Naive thymus-derived CD4-positive, alpha-beta T cell (primary cell): Measurements from ENCODE around the gene CROT. TPM values are rescaled to one million over a fixed set of nuclear protein-coding genes. Genes with fewer than 3 reads are reported as not detected.

Experiments
- polyA plus RNA-seq, 2 donors: library from polyadenylated mRNA; unstranded; fragments of 300-500 nt; fragmentation: Illumina TruSeq; gene quantifications; one replicate each; pipeline ENCODE4 v1.2.3, GENCODE V29; 2021
- total RNA-seq, 6 experiments: library from RNA in 5 of 6; stranded (reverse) in 5 of 6; gene quantifications; 1 replicate in 5 of 6; 2 replicates in 1 of 6; pipeline ENCODE4 v1.2.3 and lab custom pipeline; 2021 to 2026

CROT gene
- total and polyA plus RNA-seq, 7 experiments from 2014 or later = 5.6 to 15.2 (median 9.1) TPM

Other genes with a start within 250 kb of the CROT start
- gene DMTF1, start 193.2 kb upstream of the CROT start, total RNA-seq = 100 to 1,000 TPM; 118 to 159 (median 131) TPM
- gene DMTF1, start 193.2 kb upstream of the CROT start, polyA plus RNA-seq = 10 to 100 TPM; 33.9 to 36.2 TPM
- 100 to 1,000 TPM in 4 of 5 experiments, 10 to 100 TPM in 1; 50.0 to 153 (median 125) TPM for gene TMEM243, start 125.9 kb upstream of the CROT start, total RNA-seq
- gene TMEM243, start 125.9 kb upstream of the CROT start, polyA plus RNA-seq = 100 to 1,000 TPM in 1 of 2 donors, 10 to 100 TPM in 1; 81.3 to 111 TPM
- 1 to 10 TPM in 1 of 5 experiments, under 1 TPM in 3, not detected in 1; 0.27 to 1.5 (median 0.71) TPM for gene ABCB4, start 130.0 kb downstream of the CROT start, total RNA-seq
- gene ABCB4, start 130.0 kb downstream of the CROT start, polyA plus RNA-seq = not detected